ENCODE measurements around the gene SMIM1.

Gene SMIM1

GRCh38 chr1:3741566-3742438, 30.7 kb upstream of the SMIM1 start:
- H3K27me3 ChIP-seq (replicated peaks; ENCODE audit: control insufficient read depth, insufficient read depth, low read length): no peaks in the 10 kb centered on the region
- no peak overlapping the region for H3K4me3 ChIP-seq (replicated peaks; ENCODE audit: low read depth, low read length)
- no peak for DNase-seq (ENCODE audit: extremely low read depth, insufficient read length)
- H3K36me3 ChIP-seq (ENCODE audit: control insufficient read depth, insufficient read depth, low read length): peaks cover 9% of the 10 kb centered on the region
- TF ChIP-seq CTCF (IDR thresholded peaks at IDR 0.05; ENCODE audit: insufficient read depth, low read length, poor library complexity, severe bottlenecking): no peak

GRCh38 chr1:3742439-3743298, 29.9 kb upstream of the SMIM1 start:
- TF ChIP-seq CTCF (IDR thresholded peaks at IDR 0.05; ENCODE audit: insufficient read depth, low read length, poor library complexity, severe bottlenecking): no peak
- H3K36me3 ChIP-seq (ENCODE audit: control insufficient read depth, insufficient read depth, low read length): peaks cover 9% of the 10 kb centered on the region
- DNase-seq (ENCODE audit: extremely low read depth, insufficient read length): no peak
- H3K4me3 ChIP-seq (replicated peaks; ENCODE audit: low read depth, low read length): no peak overlapping the region
- no peaks in the 10 kb centered on the region for H3K27me3 ChIP-seq (replicated peaks; ENCODE audit: control insufficient read depth, insufficient read depth, low read length)

GRCh38 chr1:3743421-3743820, 29.1 kb upstream of the SMIM1 start:
- no peak for DNase-seq (ENCODE audit: extremely low read depth, insufficient read length)
- no peak for TF ChIP-seq CTCF (IDR thresholded peaks at IDR 0.05; ENCODE audit: insufficient read depth, low read length, poor library complexity, severe bottlenecking)

GRCh38 chr1:3743826-3744225, 28.7 kb upstream of the SMIM1 start:
- TF ChIP-seq CTCF (IDR thresholded peaks at IDR 0.05; ENCODE audit: insufficient read depth, low read length, poor library complexity, severe bottlenecking): no peak
- H3K27me3 ChIP-seq (replicated peaks; ENCODE audit: control insufficient read depth, insufficient read depth, low read length): no peaks in the 10 kb centered on the region
- DNase-seq (ENCODE audit: extremely low read depth, insufficient read length): no peak
- H3K36me3 ChIP-seq (ENCODE audit: control insufficient read depth, insufficient read depth, low read length): peaks cover 4% of the 10 kb centered on the region
- H3K4me3 ChIP-seq (replicated peaks; ENCODE audit: low read depth, low read length): no peak overlapping the region

More at GRCh38 chr1:3743421-3743820, 29.1 kb upstream of the SMIM1 start:
- no peak overlapping the region for H3K4me3 ChIP-seq (replicated peaks; ENCODE audit: low read depth, low read length)
- H3K36me3 ChIP-seq (ENCODE audit: control insufficient read depth, insufficient read depth, low read length): peaks cover 4% of the 10 kb centered on the region
- H3K27me3 ChIP-seq (replicated peaks; ENCODE audit: control insufficient read depth, insufficient read depth, low read length): no peaks in the 10 kb centered on the region

GRCh38 chr1:3744646-3745045, 27.9 kb upstream of the SMIM1 start:
- Histone ChIP-seq H3K4me3 (replicated peaks; ENCODE audit: low read depth, low read length) (no peak overlapping the region), H3K36me3 (ENCODE audit: control insufficient read depth, insufficient read depth, low read length) (peaks cover 4% of the 10 kb centered on the region), H3K27me3 (replicated peaks; ENCODE audit: control insufficient read depth, insufficient read depth, low read length) (no peaks in the 10 kb centered on the region)
- no peak for TF ChIP-seq CTCF (IDR thresholded peaks at IDR 0.05; ENCODE audit: insufficient read depth, low read length, poor library complexity, severe bottlenecking)
- no peak for DNase-seq (ENCODE audit: extremely low read depth, insufficient read length)

Measured in GM06990 (cell line).